Activated CD8-positive, alpha-beta memory T cell treated with anti-CD3 and anti-CD28 coated beads, Interleukin-2, amount 50 U/mL, for 24 hours (primary cell): ENCODE results near the gene USP22.
"Not testable (repeated sequence)": the region's sequence is repeated elsewhere in the genome, so short reads cannot be mapped to it uniquely, and the experiment has no call there.

Experiments
- DNase-seq: peaks from one replicate; pipeline ENCODE4 v3.0.0-alpha.2; 2020; ENCODE audit errors: extremely low read depth

The USP22 gene

GRCh38 chr17:20988001-20988636 lies 54.7 kb downstream of the USP22 start:
- no peak for DNase-seq

- no peak for DNase-seq
Measured at GRCh38 chr17:20987511-20987910, 55.3 kb downstream of the USP22 start.

- no peak for DNase-seq
Measured at GRCh38 chr17:20986767-20987510, 55.9 kb downstream of the USP22 start.

GRCh38 chr17:20983359-20983637 lies 59.5 kb downstream of the USP22 start:
- DNase-seq: no peak

GRCh38 chr17:20982589-20983358 lies 60.0 kb downstream of the USP22 start:
- DNase-seq: no peak

GRCh38 chr17:20981046-20981920 lies 61.5 kb downstream of the USP22 start:
- DNase-seq: no peak

- no peak for DNase-seq
Measured at GRCh38 chr17:20979792-20980083, 63.1 kb downstream of the USP22 start.

- DNase-seq: not testable (repeated sequence)
Measured at GRCh38 chr17:20979007-20979791, 63.6 kb downstream of the USP22 start.

- DNase-seq: not testable (repeated sequence)
Measured at GRCh38 chr17:20977609-20978253, 65.1 kb downstream of the USP22 start.

GRCh38 chr17:20975566-20975965 lies 67.2 kb downstream of the USP22 start:
- DNase-seq: no peak

GRCh38 chr17:20970329-20970728 lies 72.5 kb downstream of the USP22 start:
- DNase-seq: no peak

GRCh38 chr17:20968913-20969616 lies 73.7 kb downstream of the USP22 start:
- DNase-seq: no peak

GRCh38 chr17:20967776-20968175 lies 75.0 kb downstream of the USP22 start:
- DNase-seq: no peak

GRCh38 chr17:20966870-20967269 lies 75.9 kb downstream of the USP22 start:
- DNase-seq: no peak

GRCh38 chr17:20965492-20965891 lies 77.3 kb downstream of the USP22 start:
- no peak for DNase-seq

GRCh38 chr17:20961586-20961985 lies 81.2 kb downstream of the USP22 start:
- no peak for DNase-seq

- no peak for DNase-seq
Measured at GRCh38 chr17:20960871-20961270, 81.9 kb downstream of the USP22 start.

GRCh38 chr17:20955427-20956323 lies 87.1 kb downstream of the USP22 start:
- DNase-seq: no peak

GRCh38 chr17:20954794-20955193 lies 88.0 kb downstream of the USP22 start:
- DNase-seq: no peak
